Endothelial cell of umbilical vein (primary cell): ENCODE results near the gene CARNS1. TPM values are rescaled to one million over a fixed set of nuclear protein-coding genes. Genes with fewer than 3 reads are reported as not detected.

ENCODE experiments used
- BruUV-seq: library from RNA; stranded (reverse); fragments of 400-500 nt; replicated peaks from 2 replicates; lab custom pipeline; 2021; lab: Mats Ljungman, UMichigan
- CTCF ChIA-PET: fragments of 300-600, 350-600 bp; sonication (Branson Sonifier 250); formaldehyde crosslinking; loops from one replicate; lab custom pipeline; 2021; ENCODE audit warnings: antibody characterized with exemption, inconsistent platforms; lab: Charles Lee
- POLR2A ChIA-PET: fragments of 300-600, 350-600 bp; sonication (Branson Sonifier 250); formaldehyde crosslinking; loops from one replicate; lab custom pipeline; 2021; ENCODE audit warnings: antibody characterized with exemption, inconsistent platforms; lab: Charles Lee
- DNase-seq: peaks from one replicate; pipeline ENCODE4 v3.0.0-alpha.2; 2011; ENCODE audit warnings: low read depth, low spot score
- FAIRE-seq: peaks from 2 replicates; lab custom pipeline; 2011; peaks lifted over from hg19 to GRCh38; lab: Jason Lieb, UNC
- H2AFZ ChIP-seq: 2 replicates; pipeline ENCODE4 v1.6.0; 2012; ENCODE audit warnings: low read depth, low read length, control low read depth, inconsistent platforms
- H3K27ac ChIP-seq: 2 replicates; pipeline ENCODE4 v1.5.1; 2011; ENCODE audit warnings: low read depth, mild to moderate bottlenecking, control low read depth, low read length, moderate library complexity; ENCODE audit not compliant: insufficient read depth
- H3K27me3 ChIP-seq, 2 experiments: 2 replicates each; pipeline versions ENCODE4 v1.6.0 to v1.6.1; 2011; ENCODE audit warnings: low read length in 2 of 2, mixed read lengths in 1 of 2; ENCODE audit not compliant: control insufficient read depth in 2 of 2, insufficient read depth in 2 of 2
- H3K36me3 ChIP-seq, 2 experiments: 2 replicates in 1 of 2; 3 replicates in 1 of 2; pipeline ENCODE4 v1.5.1; 2011; ENCODE audit warnings: low read length in 2 of 2, mild to moderate bottlenecking in 1 of 2, moderate library complexity in 1 of 2; ENCODE audit not compliant: control insufficient read depth in 2 of 2, insufficient read depth in 2 of 2; ENCODE audit errors: extremely low read depth in 1 of 2
- H3K4me1 ChIP-seq: 3 replicates; pipeline ENCODE4 v1.5.1; 2011; ENCODE audit warnings: mild to moderate bottlenecking, low read length; ENCODE audit not compliant: control insufficient read depth, insufficient read depth; ENCODE audit errors: extremely low read depth
- H3K4me2 ChIP-seq: 2 replicates; pipeline ENCODE4 v1.6.1; 2011; ENCODE audit warnings: low read length, control low read depth, mixed read lengths; ENCODE audit not compliant: insufficient read depth
- H3K4me3 ChIP-seq, 3 experiments: fragments of 200-600 bp in 1 of 3; sonication (generic), shearing (Covaris generic) in 1 of 3; replicated peaks in 1 of 3; 2 replicates each; pipeline ENCODE4 v1.5.1; 2011 to 2016; ENCODE audit warnings: control low read depth in 3 of 3, low read length in 3 of 3, mild to moderate bottlenecking in 2 of 3, inconsistent platforms in 1 of 3, low read depth in 1 of 3, moderate library complexity in 1 of 3; ENCODE audit not compliant: insufficient read depth in 1 of 3
- H3K79me2 ChIP-seq: 2 replicates; pipeline ENCODE4 v1.6.0; 2012; ENCODE audit warnings: low read length, inconsistent platforms; ENCODE audit not compliant: control insufficient read depth, insufficient read depth
- H3K9ac ChIP-seq: replicated peaks from 2 replicates; pipeline ENCODE3; 2011; ENCODE audit warnings: low read length, control low read depth; ENCODE audit not compliant: insufficient read depth; ENCODE audit errors: extremely low read depth
- H3K9me1 ChIP-seq: replicated peaks from 3 replicates; pipeline ENCODE4 v1.6.0; 2011; ENCODE audit warnings: mild to moderate bottlenecking, low read length; ENCODE audit not compliant: control insufficient read depth, insufficient read depth; ENCODE audit errors: extremely low read depth
- H3K9me3 ChIP-seq: replicated peaks from 2 replicates; pipeline ENCODE4 v1.5.1; 2012; ENCODE audit warnings: low read length, inconsistent platforms; ENCODE audit not compliant: control insufficient read depth, insufficient read depth
- H4K20me1 ChIP-seq: replicated peaks from 2 replicates; pipeline ENCODE3; 2011; ENCODE audit warnings: mild to moderate bottlenecking, low read length; ENCODE audit not compliant: control insufficient read depth, insufficient read depth; ENCODE audit errors: extremely low read depth
- EZH2 ChIP-seq: IDR thresholded peaks from 2 replicates; pipeline ENCODE4 v1.6.1; 2012; ENCODE audit warnings: borderline replicate concordance, low read depth, mild to moderate bottlenecking, moderate library complexity, low read length, inconsistent platforms; ENCODE audit not compliant: severe bottlenecking
- FOS ChIP-seq: IDR thresholded peaks from 2 replicates; pipeline ENCODE4 v1.6.1; 2011; ENCODE audit warnings: mild to moderate bottlenecking, low read length, moderate library complexity, borderline replicate concordance; ENCODE audit not compliant: insufficient read depth
- GATA2 ChIP-seq: IDR thresholded peaks from 2 replicates; pipeline ENCODE4 v1.7.0; 2011; ENCODE audit warnings: low read depth, mild to moderate bottlenecking, moderate library complexity, mixed read lengths, low read length; ENCODE audit not compliant: insufficient read length, insufficient read depth
- JUN ChIP-seq: IDR thresholded peaks from 2 replicates; pipeline ENCODE4 v1.6.1; 2011; ENCODE audit warnings: borderline replicate concordance, low read depth; ENCODE audit not compliant: insufficient read length, insufficient read depth
- MYC ChIP-seq: IDR thresholded peaks from one replicate; pipeline ENCODE4 v1.6.1; 2011; ENCODE audit warnings: mild to moderate bottlenecking, low read depth, low read length
- dilution Hi-C: fragments of 300-500 bp; cut with MboI; formaldehyde crosslinking; loops from one replicate; pipeline ENCODE4 v1.15.0; 2019; ENCODE audit warnings: low sequenced_read_pairs; ENCODE audit not compliant: extremely low pct_ligation_motif_present
- intact Hi-C: fragments of 100-400 bp; cut with micrococcal nuclease; formaldehyde crosslinking; loops from one replicate; pipeline ENCODE4 v1.10.0; 2022
- polyA plus RNA-seq, 4 experiments: library from polyadenylated mRNA; depleted of rRNA in 3 of 4; stranded (reverse) in 3 of 4; unstranded in 1 of 4; fragments of >200 nt; gene quantifications; 2 replicates each; pipeline versions ENCODE4 v1.2.1 to v1.2.3, GENCODE V29; 2011 to 2012; ENCODE audit warnings: missing spikeins in 1 of 4
- total RNA-seq: library from RNA; stranded (reverse); gene quantifications from 2 replicates; pipeline ENCODE4 v1.2.3, GENCODE V29; 2021

CARNS1 gene
- total and polyA plus RNA-seq, 2 donors (not counting 3 experiments of a cell fraction or from before 2014, with no cell fraction given): 0.14 to 0.35 TPM

- H3K9ac ChIP-seq: no peak overlapping the region
These were observed 40.0 kb upstream of the CARNS1 start for GRCh38 chr11:67375320-67376055.

DNA sequence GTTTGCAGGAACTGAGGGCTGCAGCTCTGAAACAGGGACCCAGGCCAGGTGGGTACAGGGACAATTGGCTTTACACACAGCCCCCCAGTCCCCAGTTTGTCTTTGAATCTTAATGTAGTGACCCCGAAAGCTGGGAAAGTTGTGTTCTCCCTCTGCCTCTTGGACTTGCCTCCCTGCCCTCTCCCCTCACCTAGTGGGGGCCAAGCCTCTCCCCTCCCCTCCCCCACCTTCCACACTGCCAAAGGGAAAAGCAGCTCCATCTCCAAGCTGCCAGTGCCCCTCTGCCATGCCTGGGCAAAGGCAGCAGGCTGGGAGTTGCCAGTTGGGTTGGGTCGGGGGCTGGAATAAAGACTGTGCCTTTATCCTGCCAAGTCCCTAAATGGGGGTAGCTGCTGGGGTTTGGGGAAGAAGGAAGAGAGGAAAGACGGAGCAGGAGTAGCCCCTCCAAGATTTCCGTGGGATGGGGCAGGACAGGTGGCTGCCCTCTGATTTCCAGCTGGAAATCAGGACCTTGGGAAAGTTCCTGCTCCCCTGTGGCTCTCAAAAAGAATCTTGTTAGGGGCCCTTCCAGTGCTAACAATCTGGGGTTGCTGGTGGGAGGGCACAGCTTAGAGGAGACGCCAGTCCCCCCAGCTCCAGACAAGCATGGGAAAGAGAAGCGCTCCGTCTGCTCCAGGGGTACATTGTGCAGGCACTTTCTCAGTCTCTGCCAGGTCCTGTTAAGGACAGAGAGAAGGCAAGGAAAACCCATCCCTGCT, 39.2 kb upstream of the CARNS1 start:
- H3K4me3 ChIP-seq: no peak overlapping the region
- dilution Hi-C loops: no loop called here
- H3K4me1 ChIP-seq: peaks cover 17% of the 10 kb centered on the region
- CTCF ChIA-PET: interaction anchor here (0.7 to 19.7 kb wide), 6 partner anchors 11 to 30 kb away, joined by 3 to 1051 read pairs (median 7); partner anchors contain the start of genes POLD4, PPP1CA and RAD9A
- FAIRE-seq (no peak), DNase-seq (no peak)
- H3K9me1 ChIP-seq: no peaks in the 10 kb centered on the region
- peaks cover 0 to 3% of the 10 kb centered on the region in 2 experiments for H3K27me3 ChIP-seq
- intact Hi-C loops: no loop called here
- no peak overlapping the region for H3K9ac ChIP-seq
- no peaks in the 10 kb centered on the region for H4K20me1 ChIP-seq
- H3K36me3 ChIP-seq: no peaks in the 10 kb centered on the region
- H2AFZ ChIP-seq: no peak overlapping the region
- TF ChIP-seq GATA2: no peak
- no peak for TF ChIP-seq MYC
- TF ChIP-seq FOS: no peak
- TF ChIP-seq JUN: no peak
- no TSS peak for BruUV-seq
- peaks cover 10% of the 10 kb centered on the region for H3K79me2 ChIP-seq
- no peak overlapping the region for H3K27ac ChIP-seq
- H3K9me3 ChIP-seq: no peaks in the 10 kb centered on the region
- H3K4me2 ChIP-seq: no peak overlapping the region
- POLR2A ChIA-PET: no interaction called here

More at GRCh38 chr11:67375320-67376055, 40.0 kb upstream of the CARNS1 start:
- H3K4me3 ChIP-seq: no peak overlapping the region
- DNase-seq: no peak
- H3K4me2 ChIP-seq: no peak overlapping the region
- no peak overlapping the region for H3K27ac ChIP-seq
- H3K9me3 ChIP-seq: no peaks in the 10 kb centered on the region
- no peaks in the 10 kb centered on the region for H3K9me1 ChIP-seq
- peaks cover 0 to 3% of the 10 kb centered on the region in 2 experiments for H3K27me3 ChIP-seq
- CTCF ChIA-PET: interaction anchor here (0.7 to 19.7 kb wide), 4 partner anchors 17 to 208 kb away, joined by 4 to 1051 read pairs (median 38); partner anchors contain the start of genes GSTP1, POLD4 and RAD9A
- FAIRE-seq: no peak
- peaks cover 14% of the 10 kb centered on the region for H3K79me2 ChIP-seq
- H3K4me1 ChIP-seq: peaks cover 25% of the 10 kb centered on the region
- intact Hi-C loops (no loop called here), dilution Hi-C loops (no loop called here)
- no peaks in the 10 kb centered on the region for H3K36me3 ChIP-seq
- H2AFZ ChIP-seq: no peak overlapping the region
- H4K20me1 ChIP-seq: no peaks in the 10 kb centered on the region
- TF ChIP-seq EZH2: no peak
- POLR2A ChIA-PET: interaction anchor here (0.7 to 0.8 kb wide), 2 partner anchors 18 to 208 kb away, joined by 4 to 12 read pairs; no protein-coding TSS in a partner anchor
- no TSS peak for BruUV-seq
